Left hindlimb (tissue), 1 donor: ENCODE measurements around the gene SPECC1L.

Experiments
- DNase-seq: peaks from one replicate; pipeline ENCODE4 v3.0.0-alpha.2; 2018

Gene SPECC1L

DNA sequence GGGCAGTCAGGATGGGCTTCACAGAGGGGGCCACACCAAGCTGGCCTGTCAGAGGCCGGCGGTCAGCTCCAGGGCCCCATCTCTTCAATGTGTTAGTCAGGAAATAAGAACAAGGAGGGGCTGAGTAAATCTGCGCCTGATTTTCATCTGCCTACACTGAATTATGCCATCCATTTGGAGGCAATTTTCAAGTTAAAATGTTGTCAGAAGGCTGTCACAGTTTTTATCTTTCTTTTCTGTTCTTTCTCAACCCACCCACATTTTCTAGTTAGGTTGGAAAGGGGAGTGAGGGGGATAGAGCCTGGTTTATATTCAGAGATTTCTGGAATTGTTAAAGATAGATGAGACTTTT lies 175.6 kb downstream of the SPECC1L start:
- no peak for DNase-seq

DNA sequence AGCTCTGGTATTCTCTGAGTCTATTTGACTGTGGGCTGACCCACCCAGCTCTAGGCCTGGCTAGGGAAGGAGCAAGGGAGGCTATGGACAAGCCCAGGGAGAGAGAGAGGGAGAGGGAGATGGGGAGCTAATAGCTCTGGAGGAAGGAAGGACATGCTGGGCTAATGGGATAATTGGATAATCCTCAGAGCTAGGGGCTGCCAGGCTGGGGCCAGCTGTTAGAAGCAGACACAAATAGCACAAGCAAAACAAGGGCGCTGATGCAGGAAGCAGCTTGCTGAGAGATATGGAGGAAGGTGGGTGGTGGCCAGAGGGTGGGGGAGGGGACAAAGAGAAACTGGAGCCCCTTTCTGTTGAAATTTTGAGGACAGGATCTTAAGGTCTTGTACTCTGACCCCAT lies 180.0 kb downstream of the SPECC1L start:
- no peak for DNase-seq

DNA sequence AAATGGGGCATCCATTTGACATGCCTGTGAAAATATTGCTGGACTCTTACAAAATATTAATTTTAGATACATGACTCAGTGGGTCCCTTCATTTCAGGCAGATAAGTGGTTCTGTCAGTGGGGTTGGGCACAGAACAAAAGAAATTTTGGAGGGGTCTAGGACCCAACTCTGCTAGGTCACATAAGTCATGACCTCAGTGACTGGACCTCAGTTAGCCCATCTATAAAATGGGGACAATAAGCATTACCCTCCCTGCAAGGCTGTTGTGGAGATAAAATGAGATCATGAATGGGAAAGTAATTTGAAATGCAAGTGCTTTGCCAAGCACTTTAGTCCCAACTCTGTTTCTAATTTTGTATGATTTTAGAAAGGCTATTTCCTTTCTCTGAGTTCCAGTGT lies 180.5 kb downstream of the SPECC1L start:
- no peak for DNase-seq

DNA sequence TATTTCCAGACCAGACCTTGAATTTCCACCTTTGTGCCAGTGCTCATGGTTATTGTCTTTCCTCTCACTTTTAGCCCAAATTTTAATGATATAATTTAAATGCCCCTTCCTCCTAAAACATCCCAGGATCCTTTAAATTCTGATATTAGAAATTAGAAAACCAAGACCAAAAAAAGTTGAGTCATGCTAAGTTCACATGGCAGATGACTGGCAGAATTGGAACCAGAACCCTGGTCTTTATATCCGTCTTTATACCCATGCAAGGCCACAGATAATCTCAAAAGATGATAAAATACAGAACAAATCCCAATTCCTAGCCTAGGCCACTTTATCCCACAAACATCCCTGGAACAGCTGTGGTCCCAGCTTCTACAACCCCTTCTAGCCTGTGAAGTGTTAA lies 183.2 kb downstream of the SPECC1L start:
- no peak for DNase-seq

DNA sequence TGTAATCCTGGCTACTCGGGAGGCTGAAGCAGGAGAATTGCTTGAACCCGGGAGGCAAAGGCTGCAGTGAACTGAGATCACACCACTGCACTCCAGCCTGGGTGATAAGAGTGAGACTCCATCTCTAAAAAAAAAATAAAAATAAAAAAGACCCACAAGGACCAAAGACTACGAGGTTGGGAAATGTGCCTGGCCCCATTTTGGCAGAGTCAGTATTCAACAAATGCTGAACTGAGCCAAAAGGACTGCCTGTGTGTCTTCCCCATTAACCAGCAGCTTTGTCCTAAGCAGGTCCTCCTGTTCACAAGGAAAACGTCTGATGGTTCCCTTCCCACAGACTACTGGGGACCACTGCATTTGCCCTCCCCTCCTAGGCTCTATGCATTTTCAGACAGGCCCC lies 184.4 kb downstream of the SPECC1L start:
- DNase-seq, result no peak

DNA sequence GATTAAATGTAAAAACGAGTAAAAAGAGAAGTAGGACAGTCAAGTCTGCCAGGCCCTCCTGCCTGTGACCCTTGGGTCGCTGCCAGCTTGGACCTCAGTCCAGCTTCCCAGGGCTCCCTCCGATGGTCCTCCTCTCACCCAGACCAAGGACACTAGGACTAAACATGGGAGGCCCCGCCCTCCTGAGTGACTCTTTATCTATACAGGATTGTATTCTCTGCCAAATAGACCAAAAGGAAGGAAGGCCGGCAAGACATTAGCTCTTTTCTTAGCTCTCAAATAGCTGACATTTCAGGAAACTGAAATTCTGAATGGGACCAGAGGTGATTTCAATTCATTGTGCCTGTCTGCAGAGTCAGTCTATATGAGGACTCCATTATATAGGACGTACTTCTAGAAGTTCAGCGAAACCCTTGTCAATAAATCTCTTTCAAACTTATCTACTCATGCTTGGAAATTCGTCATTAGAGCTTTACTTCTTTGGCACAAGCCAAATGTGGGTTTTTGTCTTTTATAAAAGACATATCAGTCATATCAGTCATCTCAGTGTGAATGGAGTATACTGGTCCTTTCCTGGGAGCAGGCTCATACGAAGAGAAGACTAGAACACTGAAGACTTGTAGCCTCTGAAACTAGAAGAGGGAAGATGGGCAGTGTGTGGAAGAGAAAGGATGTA lies 185.3 kb downstream of the SPECC1L start:
- DNase-seq, result no peak

DNA sequence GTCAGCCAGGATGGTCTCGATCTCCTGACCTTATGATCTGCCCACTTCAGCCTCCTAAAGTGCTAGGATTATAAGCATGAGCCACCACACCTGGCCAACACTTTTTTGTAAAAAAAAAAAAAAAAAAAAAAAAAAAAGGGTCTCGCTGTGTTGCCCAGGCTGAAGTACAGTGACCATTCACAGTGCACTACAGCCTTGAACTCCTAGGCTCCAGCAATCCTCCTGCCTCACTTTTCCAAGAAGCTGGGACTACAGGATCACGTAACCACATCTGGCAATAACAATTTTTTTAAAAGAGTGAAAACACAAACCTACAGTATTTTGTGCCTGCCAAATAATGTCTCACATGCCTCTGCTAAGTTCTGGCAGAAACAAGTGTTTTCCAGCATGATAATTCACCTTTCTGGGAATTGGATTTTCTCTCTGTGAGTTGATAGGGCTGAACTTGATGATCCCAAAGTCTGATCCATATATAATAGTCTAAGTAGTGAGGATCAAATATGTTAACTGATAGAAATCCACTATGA lies 187.3 kb downstream of the SPECC1L start:
- DNase-seq, result no peak

DNA sequence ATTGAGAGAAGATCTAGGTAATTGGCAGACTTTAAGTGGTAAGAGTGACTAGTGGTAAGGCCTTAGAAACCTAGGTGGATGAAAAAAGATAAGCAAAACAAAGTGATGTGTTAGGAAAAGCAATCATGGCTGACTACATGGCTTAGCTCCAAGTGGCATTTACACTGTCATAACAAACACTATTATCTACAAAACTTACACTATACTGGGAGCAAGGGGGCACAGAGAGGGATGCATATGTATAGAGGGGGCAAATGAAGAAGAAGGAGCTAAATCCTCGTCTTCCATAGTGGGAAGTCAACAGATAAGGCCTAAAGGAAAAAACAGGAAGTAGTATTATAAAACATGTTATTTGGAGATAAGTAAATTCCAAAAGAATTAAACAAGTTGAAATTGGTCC lies 189.3 kb downstream of the SPECC1L start:
- DNase-seq, result no peak

DNA sequence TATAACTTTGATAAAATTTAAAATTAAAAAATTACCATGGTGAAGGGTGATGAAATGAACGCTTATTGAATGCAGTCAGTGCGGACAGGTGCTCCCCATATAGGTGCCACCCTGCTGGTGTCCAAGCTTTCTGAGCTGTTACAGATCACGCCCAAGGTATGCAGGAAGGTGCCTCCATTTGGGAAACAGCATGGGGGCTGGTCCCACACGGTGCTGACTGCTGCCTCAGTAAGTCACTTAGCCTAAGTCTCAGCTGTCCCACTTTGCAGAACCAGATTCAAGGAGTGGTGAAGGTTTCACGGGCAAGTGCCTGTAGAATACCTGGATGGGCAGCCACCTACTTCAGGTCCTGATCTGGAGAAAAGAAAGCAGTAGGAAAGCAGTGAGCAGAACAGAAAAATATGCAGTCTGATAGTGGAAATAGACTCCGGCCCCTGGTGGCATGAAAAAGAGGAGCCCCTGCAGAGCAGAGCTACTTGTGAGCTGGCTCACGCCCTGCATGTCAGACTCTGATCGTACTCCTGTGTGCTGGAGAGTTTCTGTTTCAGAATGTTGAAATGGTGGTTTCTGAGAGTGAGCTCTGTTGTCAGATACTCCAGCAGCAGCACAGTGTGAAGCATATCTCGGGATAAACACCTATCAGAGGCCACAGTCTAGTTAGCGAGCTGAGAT lies 189.9 kb downstream of the SPECC1L start:
- no peak for DNase-seq

DNA sequence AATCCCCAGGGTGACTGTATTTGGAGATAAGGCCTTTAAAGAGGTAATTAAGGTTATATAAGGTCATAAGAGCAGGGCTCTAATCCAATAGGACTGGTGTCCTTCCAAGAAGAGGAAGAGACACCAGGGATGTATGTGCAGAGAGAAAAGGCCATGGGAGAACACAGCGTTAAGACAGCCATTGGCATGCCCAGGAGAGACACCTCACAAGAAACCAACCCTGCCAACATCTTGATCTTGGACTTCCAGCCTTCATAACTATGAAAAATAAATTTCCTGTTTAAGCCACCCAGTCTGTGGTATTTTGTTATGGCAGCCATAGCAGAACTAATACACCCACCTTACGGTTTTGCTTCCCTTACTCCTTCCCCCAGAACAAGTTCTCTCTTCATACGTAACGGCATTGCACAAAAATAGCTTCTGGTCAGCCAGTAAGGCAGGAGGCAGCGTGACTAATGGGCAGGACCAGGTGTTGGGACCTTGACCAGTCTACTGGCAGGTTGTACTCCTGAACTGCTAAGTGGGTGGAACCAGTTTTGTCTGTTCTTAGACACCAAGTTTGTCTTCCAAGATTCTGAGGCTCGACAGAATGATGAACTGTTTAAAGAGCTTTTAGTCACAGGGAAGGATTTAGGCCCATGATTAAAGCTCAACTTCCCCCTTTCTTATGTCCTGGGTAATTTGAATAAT lies 192.6 kb downstream of the SPECC1L start:
- no peak for DNase-seq

DNA sequence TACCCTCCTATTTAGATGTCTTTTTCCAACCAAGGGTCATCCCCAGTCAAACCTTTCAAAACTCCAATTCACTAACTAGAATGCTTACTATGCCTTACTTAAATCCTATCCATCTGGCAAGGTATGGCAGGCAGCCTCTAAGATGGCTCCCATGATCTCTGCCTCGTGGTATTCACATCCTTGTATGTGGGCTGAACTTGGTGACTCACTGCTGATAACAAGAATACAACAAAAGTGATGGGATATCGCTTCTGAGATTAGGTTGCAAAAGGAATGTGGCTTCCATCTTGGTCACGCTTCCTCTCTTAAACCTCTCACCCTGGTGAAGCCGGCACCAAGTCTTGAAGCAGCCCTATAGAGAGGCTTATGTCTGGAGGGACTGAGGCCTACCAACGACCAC lies 194.9 kb downstream of the SPECC1L start:
- DNase-seq, result no peak

DNA sequence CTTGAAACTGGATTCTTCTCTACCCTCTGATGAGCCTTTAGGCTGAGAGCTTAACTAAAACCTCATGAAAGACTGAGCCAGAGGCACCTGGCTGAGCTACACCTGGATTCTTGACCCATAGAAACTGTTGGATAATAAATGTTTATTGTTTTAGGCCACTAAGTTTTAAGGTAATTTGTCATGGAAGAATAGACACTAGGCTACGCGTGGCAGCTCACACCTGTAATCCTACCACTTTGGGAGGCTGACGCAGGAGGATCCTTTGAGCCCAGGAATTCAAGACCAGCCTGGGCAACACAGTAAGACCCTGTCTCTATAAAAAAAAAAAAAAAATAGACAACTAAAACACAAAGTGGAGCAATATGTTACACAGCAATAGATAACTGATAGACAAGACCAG lies 195.3 kb downstream of the SPECC1L start:
- DNase-seq, result no peak

DNA sequence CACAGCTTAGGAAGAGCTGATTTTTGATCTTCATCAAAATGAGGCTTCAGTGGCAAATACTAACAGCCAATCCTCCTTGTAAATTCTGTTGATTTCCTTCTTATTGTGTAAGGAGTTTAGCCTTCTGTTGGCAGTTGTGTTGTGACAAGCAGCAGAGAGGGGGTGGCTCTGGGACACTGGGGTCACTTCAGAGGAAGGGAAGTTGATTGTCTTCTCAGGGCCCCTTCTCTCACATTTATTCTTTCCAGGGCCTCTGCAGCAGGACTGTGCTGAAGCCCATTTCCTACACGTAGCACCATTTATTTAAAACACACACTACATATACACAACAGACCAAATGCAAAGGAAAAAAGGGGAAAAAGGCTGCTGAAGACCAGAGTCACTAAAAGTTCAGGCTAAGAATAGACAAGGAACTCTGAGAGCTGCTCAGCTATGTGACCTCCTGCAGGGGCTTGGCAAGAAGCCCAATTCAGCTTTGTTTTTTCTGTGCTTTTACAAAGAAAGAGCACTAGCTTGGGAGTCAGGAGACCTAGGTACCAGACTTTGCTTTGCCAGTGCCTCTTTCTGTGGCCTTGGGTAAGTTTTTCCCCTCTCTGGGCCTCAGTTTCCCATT lies 196.2 kb downstream of the SPECC1L start:
- DNase-seq, result no peak

DNA sequence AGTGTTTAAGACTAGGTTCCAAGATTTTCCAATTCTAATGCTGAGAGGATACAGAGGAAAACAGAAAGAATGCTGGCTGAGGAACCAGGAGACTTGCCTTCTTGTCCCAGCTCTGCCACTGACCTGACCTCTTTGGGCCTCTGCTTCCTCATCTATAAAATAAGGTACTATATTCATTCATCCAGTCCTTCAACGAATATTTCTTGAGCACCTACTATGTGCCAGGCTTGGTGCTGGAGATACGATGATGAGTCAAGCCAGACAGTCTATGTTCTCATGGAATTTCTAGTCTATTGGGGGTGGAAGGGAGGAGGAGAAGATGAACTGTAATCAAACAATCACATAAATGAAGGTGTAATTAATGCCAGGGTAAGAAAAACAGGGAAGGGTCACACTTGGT lies 196.7 kb downstream of the SPECC1L start:
- DNase-seq, result no peak
